ENCODE results near the gene MFAP4.

The MFAP4 gene

DNA sequence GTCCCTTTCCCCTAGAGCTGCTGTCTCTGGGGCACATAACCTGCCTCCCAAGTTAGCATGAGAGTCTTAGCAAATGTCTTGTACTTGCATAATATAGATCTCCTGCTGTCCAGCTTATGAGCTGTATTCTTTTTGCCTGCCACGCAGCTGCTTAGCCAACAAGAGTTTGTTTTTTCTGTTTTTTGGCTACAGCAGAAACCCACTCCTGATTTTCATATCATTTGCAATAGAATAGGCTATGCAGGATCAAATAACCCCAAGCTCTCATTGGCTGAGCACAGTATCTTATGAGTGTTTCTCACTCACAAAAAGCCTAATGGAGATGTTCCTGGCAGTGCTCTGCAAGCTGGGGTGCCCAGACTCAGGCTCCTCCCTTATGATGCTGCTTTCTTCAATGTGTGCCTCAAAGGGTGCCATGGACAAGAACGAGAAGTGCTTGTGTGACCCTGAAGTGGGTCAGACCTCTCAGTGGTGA is 47.6 kb downstream of the MFAP4 start:
- TF ChIP-seq, protein P1, sequence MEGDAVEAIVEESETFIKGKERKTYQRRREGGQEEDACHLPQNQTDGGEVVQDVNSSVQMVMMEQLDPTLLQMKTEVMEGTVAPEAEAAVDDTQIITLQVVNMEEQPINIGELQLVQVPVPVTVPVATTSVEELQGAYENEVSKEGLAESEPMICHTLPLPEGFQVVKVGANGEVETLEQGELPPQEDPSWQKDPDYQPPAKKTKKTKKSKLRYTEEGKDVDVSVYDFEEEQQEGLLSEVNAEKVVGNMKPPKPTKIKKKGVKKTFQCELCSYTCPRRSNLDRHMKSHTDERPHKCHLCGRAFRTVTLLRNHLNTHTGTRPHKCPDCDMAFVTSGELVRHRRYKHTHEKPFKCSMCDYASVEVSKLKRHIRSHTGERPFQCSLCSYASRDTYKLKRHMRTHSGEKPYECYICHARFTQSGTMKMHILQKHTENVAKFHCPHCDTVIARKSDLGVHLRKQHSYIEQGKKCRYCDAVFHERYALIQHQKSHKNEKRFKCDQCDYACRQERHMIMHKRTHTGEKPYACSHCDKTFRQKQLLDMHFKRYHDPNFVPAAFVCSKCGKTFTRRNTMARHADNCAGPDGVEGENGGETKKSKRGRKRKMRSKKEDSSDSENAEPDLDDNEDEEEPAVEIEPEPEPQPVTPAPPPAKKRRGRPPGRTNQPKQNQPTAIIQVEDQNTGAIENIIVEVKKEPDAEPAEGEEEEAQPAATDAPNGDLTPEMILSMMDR (IDR thresholded peaks at IDR 0.05; ENCODE audit: low read depth, low read length) = no peak
- no peak for DNase-seq (ENCODE audit: low read depth in 2 of 2)
- no peak overlapping the region for H3K4me3 ChIP-seq (replicated peaks in 1 of 2; ENCODE audit: low read depth in 2 of 2, low read length in 2 of 2)

GRCh38 chr17:19338031-19338990 is 48.7 kb downstream of the MFAP4 start:
- DNase-seq (ENCODE audit: low read depth in 2 of 2) = peak; percentile 47 to 56
- H3K4me3 ChIP-seq (replicated peaks in 1 of 2; ENCODE audit: low read depth in 2 of 2, low read length in 2 of 2) = no peak overlapping the region
- TF ChIP-seq, protein P1 (IDR thresholded peaks at IDR 0.05; ENCODE audit: low read depth, low read length) = peak; percentile 53

- H3K4me3 ChIP-seq (replicated peaks in 1 of 2; ENCODE audit: low read depth in 2 of 2, low read length in 2 of 2) = no peak overlapping the region
- DNase-seq (ENCODE audit: low read depth in 2 of 2) = peak in 1 of 2 donors; percentile 54
- TF ChIP-seq, protein P1 (IDR thresholded peaks at IDR 0.05; ENCODE audit: low read depth, low read length) = no peak
Measured at GRCh38 chr17:19337712-19338023, 49.3 kb downstream of the MFAP4 start.

- no peak overlapping the region for H3K4me3 ChIP-seq (replicated peaks in 1 of 2; ENCODE audit: low read depth in 2 of 2, low read length in 2 of 2)
- TF ChIP-seq, protein P1 (IDR thresholded peaks at IDR 0.05; ENCODE audit: low read depth, low read length) = no peak
- DNase-seq (ENCODE audit: low read depth in 2 of 2) = no peak
Measured at GRCh38 chr17:19336938-19337711, 49.9 kb downstream of the MFAP4 start.

DNA sequence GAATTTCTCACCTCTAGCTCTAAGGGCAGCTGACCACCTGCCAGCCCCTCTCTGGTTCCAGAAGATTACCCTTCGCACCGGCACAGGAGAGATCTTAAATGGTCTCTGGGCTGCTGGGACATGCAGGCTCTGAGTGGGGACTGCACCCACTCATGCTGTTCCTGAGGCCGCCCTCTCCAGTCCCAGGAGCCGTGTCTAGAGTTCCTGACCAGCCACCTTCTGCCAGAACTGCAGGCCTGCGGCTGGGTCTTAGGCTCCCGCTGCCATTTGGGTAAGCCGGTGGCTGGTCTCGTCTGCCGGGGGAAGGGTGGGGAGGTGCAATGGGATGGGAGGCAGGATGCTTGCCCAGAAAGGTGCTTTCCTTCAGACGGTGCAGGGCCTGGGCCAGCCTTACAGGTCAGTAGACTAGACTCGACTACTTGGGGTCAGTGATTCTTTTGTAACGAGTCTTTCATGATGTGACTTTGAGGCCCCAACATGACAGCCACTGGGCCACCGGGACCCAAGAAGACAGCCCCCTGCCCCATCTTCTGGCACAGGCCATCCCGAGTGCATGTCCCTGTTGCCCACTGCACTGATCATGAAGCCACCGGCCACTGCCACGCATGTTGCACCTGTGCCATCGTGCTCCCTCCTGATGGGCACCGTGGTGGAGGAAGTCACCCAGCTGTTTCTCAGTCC is 50.9 kb downstream of the MFAP4 start:
- H3K4me3 ChIP-seq (replicated peaks in 1 of 2; ENCODE audit: low read depth in 2 of 2, low read length in 2 of 2) = no peak overlapping the region
- DNase-seq (ENCODE audit: low read depth in 2 of 2) = no peak
- TF ChIP-seq, protein P1 (IDR thresholded peaks at IDR 0.05; ENCODE audit: low read depth, low read length) = no peak

DNA sequence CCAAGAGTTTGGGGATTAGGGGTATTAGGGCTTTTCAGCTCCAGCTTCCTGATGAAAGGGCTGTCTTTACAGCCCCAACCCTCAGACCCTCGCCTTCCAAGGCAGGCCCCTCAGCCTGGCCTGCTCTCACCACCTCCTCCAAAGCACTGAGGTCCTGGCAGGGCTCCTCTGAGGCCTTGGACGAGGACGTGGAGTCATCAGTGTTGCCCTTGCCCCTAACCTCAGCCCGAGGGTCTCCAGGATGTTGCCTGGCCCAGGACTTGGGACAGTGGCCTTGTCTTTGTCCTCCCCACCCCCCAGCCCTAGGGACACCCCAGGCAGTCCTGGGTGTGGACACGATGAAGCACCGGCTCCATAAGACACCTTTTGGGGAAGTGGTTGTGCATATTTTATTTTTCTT is 52.7 kb downstream of the MFAP4 start:
- TF ChIP-seq, protein P1 (IDR thresholded peaks at IDR 0.05; ENCODE audit: low read depth, low read length) = no peak
- DNase-seq (ENCODE audit: low read depth in 2 of 2) = no peak
- no peak overlapping the region for H3K4me3 ChIP-seq (replicated peaks in 1 of 2; ENCODE audit: low read depth in 2 of 2, low read length in 2 of 2)

Measured in cardiac fibroblast (primary cell).